WTC11 (cell line): ENCODE data around the gene HLA-A. TPM values are rescaled to one million over a fixed set of nuclear protein-coding genes. Genes with fewer than 3 reads are reported as not detected.

Source experiments
- ATAC-seq: fragments of 200-7000 bp; cut with Tn5 transposase; 2 replicates; pipeline ENCODE4 v1.10.0; 2021; ENCODE audit warnings: mild to moderate bottlenecking, moderate library complexity
- CTCF ChIA-PET: fragments of 300-600 bp; sonication (Branson Sonifier 250); formaldehyde crosslinking; loops from one replicate; lab custom pipeline; 2021; ENCODE audit warnings: antibody characterized with exemption; lab: Charles Lee
- POLR2A ChIA-PET: fragments of 350-600 bp; sonication (Branson Sonifier 250); formaldehyde crosslinking; loops from one replicate; lab custom pipeline; 2021; ENCODE audit warnings: antibody characterized with exemption; lab: Charles Lee
- DNase-seq: peaks from one replicate; pipeline ENCODE4 v3.0.0; 2021; ENCODE audit warnings: low spot score
- H3K27ac Mint-ChIP-seq: 2 replicates; pipeline ENCODE4 v1.8.0; 2021; ENCODE audit warnings: mixed read lengths
- H3K27me3 Mint-ChIP-seq: 2 replicates; pipeline ENCODE4 v1.8.0; 2021; ENCODE audit warnings: low read depth, mild to moderate bottlenecking, moderate library complexity, mixed read lengths
- H3K36me3 Mint-ChIP-seq: 2 replicates; pipeline ENCODE4 v1.8.0; 2021; ENCODE audit warnings: mixed read lengths
- H3K4me1 Mint-ChIP-seq: 2 replicates; pipeline ENCODE4 v1.8.0; 2022; ENCODE audit warnings: mixed read lengths
- H3K4me3 Mint-ChIP-seq: 2 replicates; pipeline ENCODE4 v1.8.0; 2021; ENCODE audit warnings: mild to moderate bottlenecking, moderate library complexity, mixed read lengths
- H3K9me3 Mint-ChIP-seq: 2 replicates; pipeline ENCODE4 v1.8.0; 2021; ENCODE audit warnings: mixed read lengths
- AFF4 ChIP-seq: sonication (generic); formaldehyde crosslinking; IDR thresholded peaks from 2 replicates; pipeline ENCODE4 v1.8.1; 2023; ENCODE audit warnings: mild to moderate bottlenecking, missing genetic modification reagents, borderline replicate concordance
- ATF2 ChIP-seq: sonication (generic); formaldehyde crosslinking; IDR thresholded peaks from 2 replicates; pipeline ENCODE4 v1.8.1; 2022; ENCODE audit warnings: low read depth, missing genetic modification reagents, borderline replicate concordance
- ATF6 ChIP-seq: sonication (generic); formaldehyde crosslinking; IDR thresholded peaks from 2 replicates; pipeline ENCODE4 v1.8.1; 2023; ENCODE audit warnings: mild to moderate bottlenecking, missing genetic modification reagents
- CTCF ChIP-seq: fragments of 200-600 bp; IDR thresholded peaks from 2 replicates; pipeline ENCODE4 v1.8.0; 2022; ENCODE audit warnings: antibody characterized with exemption
- ELF4 ChIP-seq: sonication (generic); formaldehyde crosslinking; IDR thresholded peaks from 2 replicates; pipeline ENCODE4 v1.8.1; 2022; ENCODE audit warnings: low read depth, mild to moderate bottlenecking, moderate library complexity, missing genetic modification reagents
- EMX1 ChIP-seq: fragments of 250-450 bp; sonication (Bioruptor Pico); IDR thresholded peaks from 2 replicates; pipeline ENCODE4 v1.8.0; 2021; ENCODE audit warnings: mild to moderate bottlenecking
- ETV6 ChIP-seq: sonication (generic); formaldehyde crosslinking; IDR thresholded peaks from 2 replicates; pipeline ENCODE4 v1.8.1; 2022; ENCODE audit warnings: mild to moderate bottlenecking, missing genetic modification reagents
- FOXP1 ChIP-seq: sonication (generic); formaldehyde crosslinking; IDR thresholded peaks from 2 replicates; pipeline ENCODE4 v1.8.0; 2022; ENCODE audit warnings: missing genetic modification reagents, mild to moderate bottlenecking, moderate library complexity, borderline replicate concordance
- HMGA2 ChIP-seq: fragments of 250-450 bp; sonication (Bioruptor Pico); IDR thresholded peaks from 2 replicates; pipeline ENCODE4 v1.4.0; 2021; ENCODE audit warnings: mild to moderate bottlenecking, moderate library complexity
- IRF2 ChIP-seq: sonication (generic); formaldehyde crosslinking; IDR thresholded peaks from 2 replicates; pipeline ENCODE4 v1.8.0; 2022; ENCODE audit warnings: low read depth, missing genetic modification reagents, borderline replicate concordance
- JAZF1 ChIP-seq: fragments of 250-450 bp; sonication (Bioruptor Pico); IDR thresholded peaks from 2 replicates; pipeline ENCODE4 v1.9.0; 2021; ENCODE audit warnings: moderate library complexity, mild to moderate bottlenecking, inconsistent platforms
- NFYB ChIP-seq: sonication (generic); formaldehyde crosslinking; conservative IDR thresholded peaks from 2 replicates; pipeline ENCODE4 v1.8.0; 2022; ENCODE audit warnings: low read depth, missing genetic modification reagents
- OVOL2 ChIP-seq: fragments of 250-450 bp; sonication (Bioruptor Pico); IDR thresholded peaks from 2 replicates; pipeline ENCODE4 v1.9.0; 2021; ENCODE audit warnings: mild to moderate bottlenecking, borderline replicate concordance
- SOX15 ChIP-seq: fragments of 250-450 bp; sonication (Bioruptor Pico); IDR thresholded peaks from 2 replicates; pipeline ENCODE4 v1.9.0; 2021; ENCODE audit warnings: mild to moderate bottlenecking
- TP53 ChIP-seq: sonication (generic); formaldehyde crosslinking; IDR thresholded peaks from 2 replicates; pipeline ENCODE4 v1.8.1; 2023; ENCODE audit warnings: mild to moderate bottlenecking, missing genetic modification reagents
- ZBTB21 ChIP-seq: sonication (generic); formaldehyde crosslinking; IDR thresholded peaks from 2 replicates; pipeline ENCODE4 v1.8.1; 2023; ENCODE audit warnings: mild to moderate bottlenecking, missing genetic modification reagents, borderline replicate concordance
- ZBTB43 ChIP-seq: sonication (generic); formaldehyde crosslinking; IDR thresholded peaks from 2 replicates; pipeline ENCODE4 v1.8.1; 2023; ENCODE audit warnings: mild to moderate bottlenecking, missing genetic modification reagents
- ZNF263 ChIP-seq: sonication (generic); formaldehyde crosslinking; IDR thresholded peaks from 2 replicates; pipeline ENCODE4 v1.8.1; 2022; ENCODE audit warnings: low read depth, mild to moderate bottlenecking, moderate library complexity, missing genetic modification reagents
- ZNF425 ChIP-seq: fragments of 250-450 bp; sonication (Bioruptor Pico); conservative IDR thresholded peaks from 2 replicates; pipeline ENCODE4 v1.9.0; 2021; ENCODE audit warnings: mild to moderate bottlenecking
- ZNF671 ChIP-seq: fragments of 250-450 bp; sonication (Bioruptor Pico); IDR thresholded peaks from 2 replicates; pipeline ENCODE4 v1.8.0; 2021; ENCODE audit warnings: mild to moderate bottlenecking
- total RNA-seq: library from RNA; stranded (reverse); gene quantifications from 3 replicates; pipeline ENCODE4 v1.2.3, GENCODE V29; 2021
- TF ChIP-seq, protein P1 (sequence below): sonication (generic); formaldehyde crosslinking; IDR thresholded peaks from 2 replicates; pipeline ENCODE4 v1.8.1; 2022; ENCODE audit warnings: low read depth, mild to moderate bottlenecking, moderate library complexity, missing genetic modification reagents, borderline replicate concordance
- TF ChIP-seq, protein P2 (sequence below): sonication (generic); formaldehyde crosslinking; IDR thresholded peaks from 2 replicates; pipeline ENCODE4 v1.8.0; 2022; ENCODE audit warnings: mild to moderate bottlenecking, missing genetic modification reagents

Gene HLA-A
- total RNA-seq, 1 experiment from 2014 or later, result 93.2 TPM

- no peaks in the 10 kb centered on the region for H3K4me1 Mint-ChIP-seq
- ChIA-PET POLR2A (no interaction called here), CTCF (no interaction called here)
- no peak overlapping the region for H3K4me3 Mint-ChIP-seq
- H3K36me3 Mint-ChIP-seq, result no peaks in the 10 kb centered on the region
- no peaks in the 10 kb centered on the region for H3K9me3 Mint-ChIP-seq
- DNase-seq, result no peak
- H3K27ac Mint-ChIP-seq, result no peak overlapping the region
- ATAC-seq, result no peak
- peaks cover 49% of the 10 kb centered on the region for H3K27me3 Mint-ChIP-seq
- TF ChIP-seq ZNF671 (CRISPR knock-in tag), result no peak
- no peak for TF ChIP-seq NFYB (CRISPR knock-in tag)
- TF ChIP-seq, protein P1, sequence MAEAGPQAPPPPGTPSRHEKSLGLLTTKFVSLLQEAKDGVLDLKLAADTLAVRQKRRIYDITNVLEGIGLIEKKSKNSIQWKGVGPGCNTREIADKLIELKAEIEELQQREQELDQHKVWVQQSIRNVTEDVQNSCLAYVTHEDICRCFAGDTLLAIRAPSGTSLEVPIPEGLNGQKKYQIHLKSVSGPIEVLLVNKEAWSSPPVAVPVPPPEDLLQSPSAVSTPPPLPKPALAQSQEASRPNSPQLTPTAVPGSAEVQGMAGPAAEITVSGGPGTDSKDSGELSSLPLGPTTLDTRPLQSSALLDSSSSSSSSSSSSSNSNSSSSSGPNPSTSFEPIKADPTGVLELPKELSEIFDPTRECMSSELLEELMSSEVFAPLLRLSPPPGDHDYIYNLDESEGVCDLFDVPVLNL, result no peak
- no peak for TF ChIP-seq ATF2
- TF ChIP-seq OVOL2 (CRISPR knock-in tag), result no peak
- TF ChIP-seq, protein P2, sequence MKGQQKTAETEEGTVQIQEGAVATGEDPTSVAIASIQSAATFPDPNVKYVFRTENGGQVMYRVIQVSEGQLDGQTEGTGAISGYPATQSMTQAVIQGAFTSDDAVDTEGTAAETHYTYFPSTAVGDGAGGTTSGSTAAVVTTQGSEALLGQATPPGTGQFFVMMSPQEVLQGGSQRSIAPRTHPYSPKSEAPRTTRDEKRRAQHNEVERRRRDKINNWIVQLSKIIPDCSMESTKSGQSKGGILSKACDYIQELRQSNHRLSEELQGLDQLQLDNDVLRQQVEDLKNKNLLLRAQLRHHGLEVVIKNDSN (CRISPR knock-in tag), result no peak
Measured at GRCh38 chr6:29912840-29913239, 29.5 kb upstream of the HLA-A start.

DNA sequence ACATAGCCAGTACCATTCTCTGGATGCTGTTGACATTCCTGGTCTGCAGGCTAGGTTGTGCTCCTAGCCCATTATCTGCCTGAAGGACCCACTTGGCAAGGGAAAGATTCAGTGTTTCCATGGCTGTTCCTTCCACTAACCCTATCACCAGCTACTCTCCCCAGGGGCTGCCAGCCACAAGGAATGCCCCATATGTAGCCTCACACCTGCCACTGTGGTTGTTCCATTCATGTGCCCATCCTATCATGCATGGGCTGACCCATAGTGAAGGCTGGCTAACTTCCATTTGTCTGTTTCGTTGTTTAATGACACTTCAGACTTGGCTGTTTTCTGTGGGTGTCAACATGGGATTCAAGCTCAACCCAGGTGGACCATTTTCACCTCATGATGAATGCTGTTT is 25.6 kb upstream of the HLA-A start:
- Mint-ChIP-seq H3K27me3 (peaks cover 67% of the 10 kb centered on the region), H3K4me1 (no peaks in the 10 kb centered on the region), H3K27ac (no peak overlapping the region), H3K36me3 (no peaks in the 10 kb centered on the region), H3K4me3 (no peak overlapping the region), H3K9me3 (peaks cover 3% of the 10 kb centered on the region; the same call in 1 of the 2 replicates)
- no peak for DNase-seq
- ChIA-PET POLR2A (no interaction called here), CTCF (no interaction called here)
- ATAC-seq, result no peak
- TF ChIP-seq FOXP1 (no peak), HMGA2 (CRISPR knock-in tag) (no peak), ZNF425 (CRISPR knock-in tag) (no peak), ELF4 (no peak), ZBTB21 (CRISPR knock-in tag) (no peak), JAZF1 (CRISPR knock-in tag) (no peak), ZBTB43 (CRISPR knock-in tag) (no peak), ZNF263 (no peak), IRF2 (CRISPR knock-in tag) (no peak), EMX1 (no peak), CTCF (no peak), SOX15 (CRISPR knock-in tag) (no peak), AFF4 (CRISPR knock-in tag) (no peak), ATF6 (CRISPR knock-in tag) (no peak), ETV6 (CRISPR knock-in tag) (no peak), TP53 (no peak)
